NCI-H1105 treated with DMSO at 0.1 percent for 48 hours (cell line): ENCODE measurements around the gene ZFP92.

ENCODE experiments used
- DNase-seq: peaks from one replicate; lab custom pipeline; 2025; lab: John Stamatoyannopoulos, UW

ZFP92 gene

GRCh38 chrX:153440556-153441135 lies 29.4 kb downstream of the ZFP92 start:
- no peak for DNase-seq

- DNase-seq, result peak; percentile 20
Observed at GRCh38 chrX:153441296-153441695, 30.0 kb downstream of the ZFP92 start.

GRCh38 chrX:153441981-153442380 lies 30.7 kb downstream of the ZFP92 start:
- no peak for DNase-seq

GRCh38 chrX:153442463-153442862 lies 31.2 kb downstream of the ZFP92 start:
- no peak for DNase-seq

GRCh38 chrX:153443476-153444332 lies 32.4 kb downstream of the ZFP92 start:
- DNase-seq, result no peak

- DNase-seq, result no peak
Observed at GRCh38 chrX:153444333-153445011, 33.2 kb downstream of the ZFP92 start.

GRCh38 chrX:153445106-153445855 lies 34.0 kb downstream of the ZFP92 start:
- no peak for DNase-seq

GRCh38 chrX:153445856-153446635 lies 34.8 kb downstream of the ZFP92 start, which contains the start of gene TREX2:
TREX2 (minus strand) TSS chrX:153446056; CDS start chrX:153445430, 626 bp downstream.
- no peak for DNase-seq

GRCh38 chrX:153446636-153446936 lies 35.3 kb downstream of the ZFP92 start:
- no peak for DNase-seq

GRCh38 chrX:153446950-153447580 lies 35.8 kb downstream of the ZFP92 start:
- no peak for DNase-seq

GRCh38 chrX:153447581-153447960 lies 36.3 kb downstream of the ZFP92 start:
- DNase-seq, result no peak

GRCh38 chrX:153448556-153449367 lies 37.5 kb downstream of the ZFP92 start:
- DNase-seq, result no peak

- DNase-seq, result no peak
Observed at GRCh38 chrX:153449368-153450113, 38.3 kb downstream of the ZFP92 start.

- no peak for DNase-seq
Observed at GRCh38 chrX:153450114-153450948, 39.1 kb downstream of the ZFP92 start.

GRCh38 chrX:153450949-153451277 lies 39.6 kb downstream of the ZFP92 start:
- no peak for DNase-seq

- DNase-seq, result no peak
Observed at GRCh38 chrX:153454901-153455550, 43.8 kb downstream of the ZFP92 start.

GRCh38 chrX:153455571-153455970 lies 44.3 kb downstream of the ZFP92 start:
- no peak for DNase-seq

- DNase-seq, result no peak
Observed at GRCh38 chrX:153456161-153456560, 44.9 kb downstream of the ZFP92 start.
